Kidney (tissue), 14 donors: ENCODE data around the gene PPP6R2. TPM values are rescaled to one million over a fixed set of nuclear protein-coding genes. Genes with fewer than 3 reads are reported as not detected.

Experiments used
- DNase-seq, 5 donors: peaks; one replicate each; pipeline ENCODE4 v3.0.0-alpha.2; 2013 to 2020
- FAIRE-seq: peaks from 2 replicates; lab custom pipeline; 2012; peaks lifted over from hg19 to GRCh38; lab: Jason Lieb, UNC
- H3K27ac ChIP-seq, 2 donors: one replicate each; pipeline ENCODE4 v1.7.0; 2013; ENCODE audit warnings: low read depth in 2 of 2, low read length in 2 of 2, inconsistent platforms in 1 of 2
- H3K27me3 ChIP-seq: one replicate; pipeline ENCODE4 v1.7.1; 2013; ENCODE audit warnings: low read length, inconsistent platforms; ENCODE audit not compliant: control insufficient read depth, insufficient read depth
- H3K36me3 ChIP-seq, 3 donors: one replicate each; pipeline versions ENCODE4 v1.7.0 to v1.7.1; 2013; ENCODE audit warnings: low read length in 3 of 3, control low read depth in 1 of 3, inconsistent platforms in 1 of 3; ENCODE audit not compliant: insufficient read depth in 3 of 3, control insufficient read depth in 2 of 3
- H3K4me1 ChIP-seq, 3 donors: one replicate each; pipeline versions ENCODE4 v1.7.0 to v1.7.1; 2013; ENCODE audit warnings: low read length in 3 of 3, inconsistent platforms in 1 of 3, low read depth in 1 of 3; ENCODE audit not compliant: control insufficient read depth in 2 of 3, insufficient read depth in 2 of 3
- H3K4me3 ChIP-seq, 3 donors: one replicate each; pipeline versions ENCODE4 v1.7.0 to v1.8.1; 2013; ENCODE audit warnings: low read length in 3 of 3, control low read depth in 1 of 3, inconsistent platforms in 1 of 3
- H3K9ac ChIP-seq, 3 donors: one replicate each; pipeline versions ENCODE4 v1.7.0 to v1.7.1; 2013; ENCODE audit warnings: low read length in 3 of 3, control low read depth in 1 of 3, inconsistent platforms in 1 of 3
- H3K9me3 ChIP-seq, 3 donors: one replicate each; pipeline versions ENCODE4 v1.7.0 to v1.7.1; 2013; ENCODE audit warnings: low read length in 3 of 3, control low read depth in 1 of 3, inconsistent platforms in 1 of 3; ENCODE audit not compliant: control insufficient read depth in 2 of 3, insufficient read depth in 1 of 3
- intact Hi-C: fragments of 100-400 bp; cut with DNase I; formaldehyde crosslinking; loops from one replicate; pipeline ENCODE4 v1.11.1; 2022
- polyA plus RNA-seq: library from polyadenylated mRNA; stranded (reverse); fragments of 350-450 nt; fragmentation: Illumina TruSeq; extraction: RNeasy Lipid Tissue Mini Kit (QIAGEN cat#74804); gene quantifications from one replicate; pipeline ENCODE4 v1.2.3, GENCODE V29; 2014; ENCODE audit warnings: low read depth, low replicate concordance; ENCODE audit not compliant: insufficient read depth
- total RNA-seq: library from RNA; stranded (reverse); fragmentation: NEBNext Ultra II Directional; extraction: Animal tissue kit (Norgen Biotek cat#: 25700); gene quantifications from one replicate; pipeline ENCODE4 v1.2.1, GENCODE V29; 2021
- TF ChIP-seq, protein P1 (sequence below): IDR thresholded peaks from 3 replicates; pipeline ENCODE4 v1.5.1; 2012; ENCODE audit warnings: mild to moderate bottlenecking, moderate library complexity, borderline replicate concordance; ENCODE audit not compliant: insufficient read depth; ENCODE audit errors: extremely low read depth
- donor health status: control.
- donor health status: control.
- donor health status: control.
- donor health status: control.
- donor health status: control.
- donor health status: DM: yes; HTN: yes; CAD: no.
- donor health status: Normal renal cell carcinoma (clear cell type).

The PPP6R2 gene
- total and polyA plus RNA-seq, 2 donors from 2014 or later, result 39.4 to 53.8 TPM

DNA sequence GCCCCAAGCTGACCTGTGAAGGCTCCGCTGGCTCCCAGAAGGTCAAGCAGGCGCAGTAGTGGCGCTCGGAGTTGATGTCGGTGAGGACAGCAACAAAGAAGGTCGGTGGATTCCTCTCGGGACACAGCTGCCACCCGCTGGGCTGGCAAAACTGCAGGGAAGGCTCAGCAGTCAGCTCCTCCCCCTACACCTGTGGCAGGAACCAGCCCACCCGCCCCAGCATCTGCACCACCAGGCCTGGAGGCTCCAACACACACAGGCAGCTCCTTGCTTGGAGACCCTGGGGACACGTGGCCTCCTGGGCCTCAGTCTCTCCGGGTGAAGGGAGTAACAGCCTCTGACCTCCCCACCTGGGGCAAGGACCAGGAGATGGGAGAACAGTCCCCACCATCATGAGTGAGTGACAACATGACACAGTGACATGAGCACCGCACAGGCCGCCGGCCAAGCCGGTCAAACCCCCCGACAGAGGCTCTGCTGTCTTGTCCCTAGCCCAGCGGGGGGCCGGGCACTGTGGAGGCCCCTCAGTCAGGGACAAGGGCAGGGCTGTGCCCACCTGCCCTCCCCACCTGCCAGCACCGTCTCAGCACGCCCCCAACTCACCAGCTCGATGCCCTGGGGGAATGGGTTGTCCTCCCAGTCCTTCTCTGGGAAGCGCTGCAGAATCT is 124.8 kb downstream of the PPP6R2 start:
- no peaks in the 10 kb centered on the region for H3K9me3 ChIP-seq
- TF ChIP-seq, protein P1, sequence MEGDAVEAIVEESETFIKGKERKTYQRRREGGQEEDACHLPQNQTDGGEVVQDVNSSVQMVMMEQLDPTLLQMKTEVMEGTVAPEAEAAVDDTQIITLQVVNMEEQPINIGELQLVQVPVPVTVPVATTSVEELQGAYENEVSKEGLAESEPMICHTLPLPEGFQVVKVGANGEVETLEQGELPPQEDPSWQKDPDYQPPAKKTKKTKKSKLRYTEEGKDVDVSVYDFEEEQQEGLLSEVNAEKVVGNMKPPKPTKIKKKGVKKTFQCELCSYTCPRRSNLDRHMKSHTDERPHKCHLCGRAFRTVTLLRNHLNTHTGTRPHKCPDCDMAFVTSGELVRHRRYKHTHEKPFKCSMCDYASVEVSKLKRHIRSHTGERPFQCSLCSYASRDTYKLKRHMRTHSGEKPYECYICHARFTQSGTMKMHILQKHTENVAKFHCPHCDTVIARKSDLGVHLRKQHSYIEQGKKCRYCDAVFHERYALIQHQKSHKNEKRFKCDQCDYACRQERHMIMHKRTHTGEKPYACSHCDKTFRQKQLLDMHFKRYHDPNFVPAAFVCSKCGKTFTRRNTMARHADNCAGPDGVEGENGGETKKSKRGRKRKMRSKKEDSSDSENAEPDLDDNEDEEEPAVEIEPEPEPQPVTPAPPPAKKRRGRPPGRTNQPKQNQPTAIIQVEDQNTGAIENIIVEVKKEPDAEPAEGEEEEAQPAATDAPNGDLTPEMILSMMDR, result no peak
- DNase-seq, result no peak
- H3K27me3 ChIP-seq, result no peaks in the 10 kb centered on the region
- H3K4me1 ChIP-seq, result peaks cover 0 to 15% (median 11%) of the 10 kb centered on the region in 3 donors
- H3K36me3 ChIP-seq, result peaks cover 0 to 36% (median 20%) of the 10 kb centered on the region in 3 donors
- no peak overlapping the region for H3K27ac ChIP-seq
- no peak overlapping the region for H3K4me3 ChIP-seq
- H3K9ac ChIP-seq, result no peak overlapping the region
- no peak for FAIRE-seq
- intact Hi-C loops, result no loop called here

DNA sequence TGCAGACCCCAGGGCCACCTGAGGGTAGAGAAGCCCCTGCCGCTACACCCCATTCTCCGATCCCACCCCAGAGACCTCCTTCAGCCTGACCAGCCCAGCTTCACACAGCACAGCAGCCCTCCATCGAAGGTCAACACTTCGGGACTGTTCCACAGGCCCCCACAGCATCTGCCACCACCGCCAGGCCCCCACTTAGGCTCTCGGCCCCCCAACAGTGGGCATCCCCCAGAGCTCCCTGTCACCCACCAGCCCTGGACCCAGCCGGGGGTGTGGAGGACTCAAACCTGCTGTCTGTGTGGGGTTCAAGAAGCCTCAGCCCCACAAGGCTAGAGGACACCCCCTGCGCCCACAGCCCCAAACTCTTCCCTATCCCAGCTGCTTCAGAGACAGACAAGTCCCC is 125.5 kb downstream of the PPP6R2 start:
- H3K27ac ChIP-seq, result no peak overlapping the region
- DNase-seq, result no peak

DNA sequence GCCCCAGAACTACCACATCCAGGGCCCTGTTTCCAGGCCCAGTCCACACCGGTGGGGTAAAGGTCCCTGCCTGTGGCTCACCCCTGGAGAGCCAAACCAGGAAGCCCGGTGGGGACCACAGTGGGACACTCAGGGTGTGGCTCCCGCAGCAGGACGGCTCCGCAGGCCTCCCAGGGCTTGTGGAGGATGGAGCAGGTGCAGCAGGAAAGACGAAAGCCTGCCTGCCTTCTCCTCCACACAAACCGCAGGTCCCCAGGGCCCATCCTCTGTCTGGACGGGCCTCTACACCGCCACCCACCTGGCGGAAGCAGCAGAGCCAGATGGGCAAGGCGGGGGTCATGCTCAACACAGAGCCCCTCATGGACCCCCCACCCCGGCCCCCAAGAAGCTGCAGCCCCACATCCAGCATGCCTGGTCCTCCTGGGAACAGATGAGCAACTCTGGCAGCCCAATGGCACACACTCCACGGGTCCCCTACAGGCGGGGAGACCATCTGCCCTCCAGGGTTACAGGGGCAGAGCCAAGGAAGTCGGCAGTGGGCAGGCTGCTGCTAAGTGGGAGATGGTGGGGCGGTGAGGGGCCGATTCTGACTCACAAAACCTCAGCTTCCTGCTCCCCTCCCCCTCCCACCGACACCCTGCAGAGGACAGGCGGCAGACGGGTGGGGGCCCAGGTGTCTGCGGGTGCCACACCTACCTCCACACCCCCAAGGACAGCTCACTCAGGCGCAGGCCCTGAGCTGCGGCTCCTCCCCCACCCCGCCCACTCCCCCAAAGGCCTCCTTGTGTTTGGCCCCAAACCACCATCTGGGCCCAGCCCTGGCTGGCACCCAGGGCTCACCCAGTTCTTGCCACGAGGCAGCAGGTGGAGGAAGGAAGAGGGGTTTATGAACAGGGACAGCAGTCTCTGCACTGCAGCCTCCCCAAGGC is 126.5 kb downstream of the PPP6R2 start:
- Histone ChIP-seq H3K9ac (no peak overlapping the region), H3K36me3 (peaks cover 0 to 19% (median 18%) of the 10 kb centered on the region in 3 donors), H3K4me3 (no peak overlapping the region), H3K4me1 (peaks cover 0 to 26% (median 20%) of the 10 kb centered on the region in 3 donors), H3K27me3 (no peaks in the 10 kb centered on the region), H3K27ac (no peak overlapping the region), H3K9me3 (no peaks in the 10 kb centered on the region)
- intact Hi-C loops, result no loop called here
- FAIRE-seq (no peak), DNase-seq (peak in 1 of 5 donors; percentile 93)
- TF ChIP-seq, protein P1, result no peak

More for the DNA sequence above, 125.5 kb downstream of the PPP6R2 start:
- Histone ChIP-seq H3K4me1 (peaks cover 0 to 22% (median 18%) of the 10 kb centered on the region in 3 donors), H3K9ac (no peak overlapping the region), H3K9me3 (no peaks in the 10 kb centered on the region), H3K4me3 (no peak overlapping the region), H3K36me3 (peaks cover 0 to 29% (median 18%) of the 10 kb centered on the region in 3 donors), H3K27me3 (no peaks in the 10 kb centered on the region)
- intact Hi-C loops, result no loop called here
- TF ChIP-seq, protein P1, result no peak
- no peak for FAIRE-seq
